NT2/D1 (cell line): ENCODE measurements around the gene LCORL.

Source experiments
- SUZ12 ChIP-seq: IDR thresholded peaks from 2 replicates; pipeline ENCODE4 v1.6.1; 2011; ENCODE audit not compliant: insufficient read length, insufficient read depth; ENCODE audit errors: extremely low read depth
- YY1 ChIP-seq: IDR thresholded peaks from 2 replicates; pipeline ENCODE4 v1.6.1; 2011; ENCODE audit not compliant: insufficient read length, insufficient read depth
- ZNF274 ChIP-seq: IDR thresholded peaks from 2 replicates; pipeline ENCODE4 v1.6.1; 2011; ENCODE audit warnings: mild to moderate bottlenecking, low read depth, low read length

- TF ChIP-seq YY1 (no peak), ZNF274 (no peak), SUZ12 (no peak)
Measured at GRCh38 chr4:17816142-17816541, 205.4 kb downstream of the LCORL start.
